GM12892 (cell line): ENCODE data around the gene MLX.

Source experiments
- POLR2A ChIP-seq: IDR thresholded peaks from 2 replicates; pipeline ENCODE4 v1.6.1; 2011; ENCODE audit warnings: low read depth, low read length, control low read depth
- TAF1 ChIP-seq: IDR thresholded peaks from 2 replicates; pipeline ENCODE4 v1.6.1; 2011; ENCODE audit warnings: low read depth, mild to moderate bottlenecking, control low read depth, low read length, borderline replicate concordance

DNA sequence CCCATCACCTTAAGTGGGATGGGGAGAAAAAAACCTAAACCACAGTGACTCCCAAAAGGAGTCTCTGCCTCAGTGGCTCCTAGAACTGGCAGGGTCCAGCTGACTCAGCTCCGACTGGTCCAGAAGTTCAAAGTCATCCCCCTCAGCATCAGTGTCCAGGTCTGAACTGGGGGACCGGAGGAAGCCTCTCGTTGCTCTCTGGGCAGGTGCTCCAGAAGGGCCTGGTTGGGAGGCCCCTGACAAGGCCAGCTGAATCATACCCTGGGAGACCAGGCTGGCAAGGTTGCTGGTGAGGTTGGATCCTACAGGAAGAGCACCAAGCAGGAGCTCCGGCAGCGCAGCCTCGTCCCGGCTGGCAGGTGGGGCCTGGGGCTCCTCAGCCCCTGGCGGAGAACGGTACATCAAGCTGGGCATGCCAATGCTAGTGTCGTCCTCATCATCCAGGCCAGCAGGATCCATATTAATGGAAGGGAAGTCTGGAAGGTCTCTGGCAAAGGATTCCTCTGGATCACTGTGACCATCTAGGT is 14.9 kb downstream of the MLX start:
- TF ChIP-seq POLR2A: no peak
- TF ChIP-seq TAF1: no peak
